DND-41 (cell line): ENCODE data around the gene PTPRN2.

Experiments used
- ATAC-seq: fragments of 200-7000 bp; cut with Tn5 transposase; 3 replicates; pipeline ENCODE4 v1.9.1; 2021; ENCODE audit warnings: low read depth; ENCODE audit not compliant: insufficient read depth
- DNase-seq: peaks from one replicate; pipeline ENCODE4 v3.0.0-alpha.2; 2020
- H2AFZ ChIP-seq: 2 replicates; pipeline ENCODE4 v1.6.0; 2012; ENCODE audit warnings: low read depth, low read length
- H3K27ac ChIP-seq: 2 replicates; pipeline ENCODE4 v1.5.1; 2012; ENCODE audit warnings: low read length, inconsistent platforms
- H3K27me3 ChIP-seq: fragments of 200-600 bp; sonication (generic); 2 replicates; pipeline ENCODE4 v1.6.0; 2012; ENCODE audit warnings: low read length, mild to moderate bottlenecking, inconsistent platforms; ENCODE audit not compliant: insufficient read depth, poor library complexity
- H3K36me3 ChIP-seq: 2 replicates; pipeline ENCODE4 v1.5.1; 2012; ENCODE audit warnings: low read length, inconsistent platforms; ENCODE audit not compliant: insufficient read depth
- H3K4me1 ChIP-seq: 2 replicates; pipeline ENCODE4 v1.5.1; 2012; ENCODE audit warnings: mild to moderate bottlenecking, low read length; ENCODE audit not compliant: insufficient read depth
- H3K4me2 ChIP-seq: 2 replicates; pipeline ENCODE4 v1.6.0; 2012; ENCODE audit warnings: mild to moderate bottlenecking, moderate library complexity, low read length, inconsistent platforms; ENCODE audit not compliant: insufficient read depth
- H3K4me3 ChIP-seq, 2 experiments: fragments of 200-600 bp in 1 of 2; shearing (Covaris generic) in 1 of 2; 2 replicates each; pipeline ENCODE4 v1.5.1; 2012 to 2016; ENCODE audit warnings: inconsistent platforms in 2 of 2, low read length in 2 of 2, mild to moderate bottlenecking in 2 of 2, low read depth in 1 of 2, moderate library complexity in 1 of 2
- H3K79me2 ChIP-seq: 2 replicates; pipeline ENCODE4 v1.6.0; 2012; ENCODE audit warnings: low read length, inconsistent platforms; ENCODE audit not compliant: insufficient read depth
- H3K9ac ChIP-seq: 2 replicates; pipeline ENCODE4 v1.6.0; 2012; ENCODE audit warnings: low read depth, mild to moderate bottlenecking, inconsistent platforms, low read length, moderate library complexity
- H3K9me3 ChIP-seq: 2 replicates; pipeline ENCODE4 v1.5.1; 2012; ENCODE audit warnings: low read length, moderate library complexity, mild to moderate bottlenecking, inconsistent platforms; ENCODE audit not compliant: insufficient read depth, severe bottlenecking
- H4K20me1 ChIP-seq: 2 replicates; pipeline ENCODE4 v1.6.0; 2012; ENCODE audit warnings: low read length; ENCODE audit not compliant: insufficient read depth
- CTCF ChIP-seq: IDR thresholded peaks from 2 replicates; pipeline ENCODE4 v1.5.1; 2012; ENCODE audit warnings: borderline replicate concordance, low read length, moderate library complexity, mild to moderate bottlenecking; ENCODE audit not compliant: poor library complexity, severe bottlenecking; ENCODE audit errors: extremely low read depth
- EZH2 ChIP-seq: IDR thresholded peaks from 3 replicates; pipeline ENCODE4 v1.6.1; 2012; ENCODE audit warnings: borderline replicate concordance, low read depth, mild to moderate bottlenecking, moderate library complexity, low read length, inconsistent platforms; ENCODE audit not compliant: severe bottlenecking

Gene PTPRN2

GRCh38 chr7:157859915-157860314, 727.7 kb downstream of the PTPRN2 start:
- ATAC-seq, result no peak
- DNase-seq, result no peak
- Histone ChIP-seq H3K36me3 (no peaks in the 10 kb centered on the region), H3K4me2 (no peak overlapping the region), H2AFZ (no peak overlapping the region), H3K27ac (no peak overlapping the region), H3K27me3 (no peaks in the 10 kb centered on the region), H3K9me3 (no peaks in the 10 kb centered on the region), H3K79me2 (no peaks in the 10 kb centered on the region), H4K20me1 (no peaks in the 10 kb centered on the region), H3K9ac (no peak overlapping the region), H3K4me3 (no peak overlapping the region), H3K4me1 (no peaks in the 10 kb centered on the region)
- TF ChIP-seq EZH2, result no peak

GRCh38 chr7:157857578-157858075, 730.0 kb downstream of the PTPRN2 start:
- Histone ChIP-seq H3K79me2 (no peaks in the 10 kb centered on the region), H3K36me3 (no peaks in the 10 kb centered on the region), H3K27me3 (no peaks in the 10 kb centered on the region), H4K20me1 (no peaks in the 10 kb centered on the region), H3K9me3 (no peaks in the 10 kb centered on the region), H2AFZ (no peak overlapping the region), H3K9ac (no peak overlapping the region), H3K4me1 (no peaks in the 10 kb centered on the region), H3K4me3 (no peak overlapping the region), H3K4me2 (no peak overlapping the region), H3K27ac (no peak overlapping the region)
- TF ChIP-seq CTCF, result no peak
- no peak for TF ChIP-seq EZH2
- ATAC-seq (no peak), DNase-seq (no peak)

- Histone ChIP-seq H3K27ac (no peak overlapping the region), H3K4me3 (no peak overlapping the region), H3K9me3 (no peaks in the 10 kb centered on the region), H3K9ac (no peak overlapping the region), H3K4me2 (no peak overlapping the region), H3K79me2 (no peaks in the 10 kb centered on the region), H3K4me1 (peaks cover 5% of the 10 kb centered on the region), H2AFZ (no peak overlapping the region), H3K36me3 (no peaks in the 10 kb centered on the region), H4K20me1 (no peaks in the 10 kb centered on the region), H3K27me3 (no peaks in the 10 kb centered on the region)
- no peak for DNase-seq
- TF ChIP-seq EZH2 (no peak), CTCF (no peak)
- no peak for ATAC-seq
These were observed 730.6 kb downstream of the PTPRN2 start for GRCh38 chr7:157856873-157857577.

GRCh38 chr7:157855452-157856213, 732.0 kb downstream of the PTPRN2 start:
- Histone ChIP-seq H4K20me1 (no peaks in the 10 kb centered on the region), H3K9ac (no peak overlapping the region), H3K4me1 (peaks cover 16% of the 10 kb centered on the region), H3K27ac (no peak overlapping the region), H3K79me2 (no peaks in the 10 kb centered on the region), H2AFZ (no peak overlapping the region), H3K4me2 (no peak overlapping the region), H3K36me3 (no peaks in the 10 kb centered on the region), H3K27me3 (no peaks in the 10 kb centered on the region), H3K9me3 (no peaks in the 10 kb centered on the region), H3K4me3 (no peak overlapping the region)
- no peak for ATAC-seq
- TF ChIP-seq EZH2 (no peak), CTCF (no peak)
- no peak for DNase-seq
